HG02870 (cell line): Measurements from ENCODE around the gene HOXA1.

Experiments
- ATAC-seq: cut with Tn5 transposase; IDR thresholded peaks from one replicate; pipeline ENCODE4 v1.9.1; 2021; ENCODE audit warnings: mild to moderate bottlenecking, moderate library complexity; ENCODE audit not compliant: unreplicated experiment

HOXA1 gene

GRCh38 chr7:27116962-27117886 lies 21.4 kb upstream of the HOXA1 start:
- ATAC-seq: no peak

GRCh38 chr7:27116031-27116961 lies 20.5 kb upstream of the HOXA1 start:
- ATAC-seq: no peak

- ATAC-seq: no peak
Measured at GRCh38 chr7:27115221-27116026, 19.6 kb upstream of the HOXA1 start.

- ATAC-seq: no peak
Measured at GRCh38 chr7:27114881-27115220, 19.1 kb upstream of the HOXA1 start.

- ATAC-seq: no peak
Measured at GRCh38 chr7:27113991-27114769, 18.4 kb upstream of the HOXA1 start.

- ATAC-seq: no peak
Measured at GRCh38 chr7:27112955-27113949, 17.5 kb upstream of the HOXA1 start.

- ATAC-seq: no peak
Measured at GRCh38 chr7:27112361-27112760, 16.6 kb upstream of the HOXA1 start.

- no peak for ATAC-seq
Measured at GRCh38 chr7:27111751-27112277, 16.0 kb upstream of the HOXA1 start.

- ATAC-seq: no peak
Measured at GRCh38 chr7:27111042-27111750, 15.4 kb upstream of the HOXA1 start.

- ATAC-seq: no peak
Measured at GRCh38 chr7:27110186-27111031, 14.6 kb upstream of the HOXA1 start.

- ATAC-seq: no peak
Measured at GRCh38 chr7:27109466-27110185, 13.8 kb upstream of the HOXA1 start.

GRCh38 chr7:27108390-27109127 lies 12.8 kb upstream of the HOXA1 start:
- no peak for ATAC-seq

- ATAC-seq: no peak
Measured at GRCh38 chr7:27107391-27108381, 11.9 kb upstream of the HOXA1 start.

GRCh38 chr7:27106901-27107240 lies 11.1 kb upstream of the HOXA1 start:
- ATAC-seq: no peak
